Effector memory CD4-positive, alpha-beta T cell (primary cell): ENCODE results near the gene HPX.

ENCODE experiments used
- DNase-seq, 3 donors: peaks; one replicate each; pipeline ENCODE4 v3.0.0-alpha.2; 2020
- H3K27ac ChIP-seq: 2 replicates; pipeline ENCODE4 v1.7.0; 2013; ENCODE audit warnings: mild to moderate bottlenecking, low read length, moderate library complexity; ENCODE audit not compliant: insufficient read depth, poor library complexity, severe bottlenecking
- H3K27me3 ChIP-seq: replicated peaks from 2 replicates; pipeline ENCODE4 v1.7.0; 2013; ENCODE audit warnings: mild to moderate bottlenecking, low read length; ENCODE audit not compliant: insufficient read depth, control insufficient read depth, poor library complexity, severe bottlenecking
- H3K36me3 ChIP-seq: 2 replicates; pipeline ENCODE4 v1.7.0; 2013; ENCODE audit warnings: mild to moderate bottlenecking, low read length, moderate library complexity; ENCODE audit not compliant: control insufficient read depth, insufficient read depth
- H3K4me1 ChIP-seq: 2 replicates; pipeline ENCODE4 v1.7.0; 2013; ENCODE audit warnings: low read length, mild to moderate bottlenecking; ENCODE audit not compliant: control insufficient read depth, insufficient read depth, poor library complexity, severe bottlenecking
- H3K4me3 ChIP-seq: 2 replicates; pipeline ENCODE4 v1.7.0; 2013; ENCODE audit warnings: low read length, low read depth, mild to moderate bottlenecking; ENCODE audit not compliant: insufficient read depth, poor library complexity, severe bottlenecking
- H3K9me3 ChIP-seq: 2 replicates; pipeline ENCODE4 v1.7.0; 2013; ENCODE audit warnings: mild to moderate bottlenecking, low read length, moderate library complexity; ENCODE audit not compliant: control insufficient read depth

Gene HPX

DNA sequence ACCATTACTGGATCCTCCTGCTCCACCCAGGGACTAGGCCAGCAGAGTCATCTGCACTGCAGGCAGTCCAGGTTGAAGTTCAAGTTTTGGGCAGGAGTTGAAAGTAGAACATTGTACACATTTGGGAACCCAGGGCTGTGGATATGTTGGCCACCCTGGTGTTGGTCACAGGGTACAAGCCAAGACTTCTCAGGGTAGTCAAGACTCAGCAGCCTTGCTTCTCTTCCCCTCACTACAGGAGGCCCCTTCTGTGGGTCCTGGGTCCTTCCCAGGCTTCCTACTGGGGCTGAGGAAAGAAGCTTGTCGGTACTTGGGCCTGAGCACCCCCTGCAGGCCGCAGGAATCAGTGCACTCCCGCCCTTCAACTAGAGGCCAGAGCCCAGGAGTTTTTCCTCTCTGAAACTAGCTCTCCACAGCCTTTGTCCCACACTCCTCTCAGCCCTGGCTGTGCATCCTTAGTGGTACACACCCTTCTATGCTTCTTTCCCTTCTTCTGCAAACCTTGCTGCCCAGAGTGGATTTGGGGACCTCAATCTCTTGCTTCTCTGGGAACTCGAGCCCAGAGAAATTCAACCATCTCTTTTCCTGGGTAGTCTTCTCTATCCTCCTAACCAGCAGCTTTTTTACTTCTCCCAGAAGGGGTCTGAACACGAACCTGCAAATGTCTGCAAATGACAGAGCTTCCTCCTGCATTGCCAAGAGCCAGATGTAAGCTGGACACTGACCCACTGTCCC is 2.6 kb upstream of the HPX start:
- DNase-seq = peak; percentile 31 to 36 (median 33)
- Histone ChIP-seq H3K4me1 (peaks cover 7% of the 10 kb centered on the region), H3K27ac (no peak overlapping the region), H3K27me3 (no peaks in the 10 kb centered on the region), H3K36me3 (no peaks in the 10 kb centered on the region), H3K4me3 (no peak overlapping the region), H3K9me3 (no peaks in the 10 kb centered on the region)

DNA sequence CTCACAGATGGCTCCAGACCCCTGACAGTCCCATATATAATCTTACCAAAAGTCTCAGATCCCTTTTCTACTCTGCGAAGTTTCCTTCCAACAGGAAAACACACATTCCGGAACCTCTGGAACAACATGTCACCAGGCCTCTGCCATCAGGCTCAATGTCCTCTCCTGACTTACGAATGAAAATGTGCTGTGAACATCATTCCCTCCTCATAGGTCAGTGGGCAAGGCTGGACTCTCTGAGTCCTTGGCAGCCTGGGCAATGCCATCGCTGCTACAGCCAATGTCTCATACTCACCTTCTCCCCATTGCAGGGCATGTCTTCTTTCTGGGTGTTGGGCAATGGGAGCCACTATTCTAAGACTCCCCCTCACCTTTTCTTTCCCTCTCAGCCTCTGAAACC is 1.7 kb upstream of the HPX start:
- H3K4me1 ChIP-seq = peaks cover 16% of the 10 kb centered on the region
- no peak overlapping the region for H3K4me3 ChIP-seq
- H3K36me3 ChIP-seq = no peaks in the 10 kb centered on the region
- H3K27me3 ChIP-seq = no peaks in the 10 kb centered on the region
- no peak for DNase-seq
- no peaks in the 10 kb centered on the region for H3K9me3 ChIP-seq
- H3K27ac ChIP-seq = no peak overlapping the region

DNA sequence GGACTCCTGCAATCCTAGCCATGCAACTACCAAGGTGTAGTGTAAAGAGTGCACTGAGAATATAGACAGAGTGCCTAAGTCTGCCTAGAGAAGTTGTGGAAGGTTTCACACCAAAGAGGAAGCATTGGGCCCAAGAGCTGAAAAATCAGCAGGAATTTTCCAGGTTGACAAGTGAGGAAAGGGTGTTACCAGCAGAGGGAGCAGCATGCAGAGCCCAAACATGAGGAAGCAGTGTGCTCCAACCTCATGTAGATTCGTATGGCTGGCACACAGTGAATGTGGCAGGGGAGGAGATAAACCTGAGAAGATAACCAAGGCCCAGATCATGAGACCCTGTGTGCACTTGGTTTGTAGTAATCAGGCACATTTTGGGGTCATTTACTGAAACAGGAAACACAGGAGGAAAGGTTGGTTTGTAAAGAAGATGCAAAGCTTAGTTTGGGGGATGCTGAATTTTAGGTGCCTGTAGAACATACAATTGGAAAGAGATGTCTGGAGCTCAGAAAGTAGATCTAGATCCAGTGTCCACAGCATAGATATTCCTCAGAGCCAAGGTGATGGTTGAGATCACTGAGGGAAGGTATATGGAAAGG is 1.7 kb downstream of the HPX start:
- Histone ChIP-seq H3K36me3 (no peaks in the 10 kb centered on the region), H3K9me3 (no peaks in the 10 kb centered on the region), H3K27me3 (no peaks in the 10 kb centered on the region), H3K4me1 (peaks cover 16% of the 10 kb centered on the region), H3K27ac (no peak overlapping the region), H3K4me3 (no peak overlapping the region)
- DNase-seq = peak in 1 of 3 donors; percentile 12

DNA sequence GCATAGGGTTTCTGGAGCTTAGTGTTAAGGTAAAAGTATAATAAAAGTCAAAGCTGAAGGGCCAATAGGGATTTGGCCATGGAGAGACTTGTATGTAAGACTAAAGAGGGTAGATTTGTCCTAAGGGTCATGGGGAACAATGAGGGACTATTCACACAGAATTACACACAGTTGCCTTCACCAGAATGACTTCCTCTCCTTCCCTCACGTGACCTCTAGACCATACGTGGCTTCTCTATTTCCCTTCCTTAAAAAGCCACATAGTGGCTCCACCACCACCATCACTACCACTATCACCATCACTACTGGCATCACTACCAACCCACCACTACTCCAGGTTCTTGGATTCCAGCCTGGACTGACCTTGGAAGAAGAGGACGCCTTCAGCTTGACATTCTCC is 2.8 kb downstream of the HPX start:
- no peak overlapping the region for H3K4me3 ChIP-seq
- no peak for DNase-seq
- H3K27ac ChIP-seq = no peak overlapping the region

DNA sequence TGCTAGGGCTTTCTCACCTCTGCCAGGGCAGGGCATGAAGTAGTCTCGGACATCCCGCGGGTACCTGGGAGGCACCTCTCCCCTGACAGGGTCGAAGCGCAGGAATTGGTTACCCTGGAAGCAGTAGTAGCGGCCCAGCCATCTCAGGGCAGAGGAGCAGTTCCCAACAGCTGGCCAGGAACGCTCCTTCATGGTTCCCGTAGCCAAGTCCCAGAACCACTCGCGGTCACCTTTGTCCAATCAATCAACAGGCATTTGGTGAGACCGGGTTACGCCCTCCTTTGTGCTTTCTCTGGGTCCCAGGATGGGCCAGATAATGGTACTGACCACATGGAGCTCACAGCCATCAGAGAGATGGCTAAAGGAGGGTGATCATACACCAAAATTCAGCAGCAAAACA is 3.4 kb downstream of the HPX start:
- no peaks in the 10 kb centered on the region for H3K36me3 ChIP-seq
- no peaks in the 10 kb centered on the region for H3K9me3 ChIP-seq
- H3K27ac ChIP-seq = no peak overlapping the region
- H3K4me3 ChIP-seq = no peak overlapping the region
- no peaks in the 10 kb centered on the region for H3K27me3 ChIP-seq
- H3K4me1 ChIP-seq = peaks cover 16% of the 10 kb centered on the region
- DNase-seq = no peak

More for the DNA sequence above, 2.8 kb downstream of the HPX start:
- no peaks in the 10 kb centered on the region for H3K9me3 ChIP-seq
- no peaks in the 10 kb centered on the region for H3K27me3 ChIP-seq
- no peaks in the 10 kb centered on the region for H3K36me3 ChIP-seq
- H3K4me1 ChIP-seq = peaks cover 16% of the 10 kb centered on the region

DNA sequence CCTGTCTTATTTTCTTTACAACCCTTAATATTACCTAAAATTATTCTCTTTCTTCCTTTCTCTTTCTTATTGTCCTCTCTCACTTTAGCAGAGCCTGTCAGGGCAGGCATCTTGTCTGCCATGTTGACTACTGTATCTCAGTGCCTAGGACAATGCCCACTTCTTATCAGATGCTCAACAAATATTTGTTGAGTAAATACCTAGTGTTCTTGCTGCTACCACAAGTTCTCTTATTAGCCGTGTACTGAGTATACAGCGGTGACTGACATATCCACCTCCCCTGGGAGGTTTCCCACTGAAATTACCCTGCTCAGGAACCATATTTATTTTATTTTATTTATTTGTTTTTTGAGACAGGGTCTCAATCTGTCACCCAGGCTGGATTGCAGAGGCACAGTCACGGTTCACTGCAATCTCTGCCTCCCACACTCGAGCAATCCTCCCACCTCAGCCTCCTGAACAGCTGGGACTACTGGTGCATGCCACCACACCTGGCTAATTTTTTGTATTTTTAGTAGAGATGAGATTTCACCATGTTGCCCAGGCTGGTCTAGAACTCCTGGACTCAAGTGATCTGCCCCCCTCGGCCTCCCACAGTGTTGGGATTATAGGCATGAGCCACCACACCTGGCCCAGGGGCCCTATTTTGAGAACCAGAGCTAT is 6.7 kb downstream of the HPX start:
- no peaks in the 10 kb centered on the region for H3K36me3 ChIP-seq
- H3K27ac ChIP-seq = no peak overlapping the region
- H3K9me3 ChIP-seq = no peaks in the 10 kb centered on the region
- H3K27me3 ChIP-seq = no peaks in the 10 kb centered on the region
- no peak overlapping the region for H3K4me3 ChIP-seq
- peaks cover 16% of the 10 kb centered on the region for H3K4me1 ChIP-seq
- no peak for DNase-seq

DNA sequence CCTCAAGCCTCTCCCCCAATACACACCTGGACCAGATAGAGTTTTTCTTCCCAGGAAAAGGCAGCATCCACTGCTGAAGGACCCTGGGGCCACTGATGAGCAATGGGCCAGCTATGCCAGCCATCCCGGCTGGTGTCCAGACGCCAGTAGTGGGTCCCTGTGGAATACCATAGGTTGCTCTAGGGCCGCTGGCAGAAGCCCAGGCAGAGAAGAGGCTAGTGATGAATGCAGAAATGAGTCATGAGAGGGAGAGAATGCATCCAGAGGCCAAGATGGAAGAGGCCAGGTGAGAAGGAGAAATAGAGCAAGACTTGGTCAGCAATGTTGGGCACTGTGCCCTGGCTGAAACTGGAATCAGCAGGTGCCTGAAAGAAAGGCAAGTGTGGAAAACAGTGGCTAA is 8.9 kb downstream of the HPX start:
- H3K27me3 ChIP-seq = no peaks in the 10 kb centered on the region
- DNase-seq = no peak

DNA sequence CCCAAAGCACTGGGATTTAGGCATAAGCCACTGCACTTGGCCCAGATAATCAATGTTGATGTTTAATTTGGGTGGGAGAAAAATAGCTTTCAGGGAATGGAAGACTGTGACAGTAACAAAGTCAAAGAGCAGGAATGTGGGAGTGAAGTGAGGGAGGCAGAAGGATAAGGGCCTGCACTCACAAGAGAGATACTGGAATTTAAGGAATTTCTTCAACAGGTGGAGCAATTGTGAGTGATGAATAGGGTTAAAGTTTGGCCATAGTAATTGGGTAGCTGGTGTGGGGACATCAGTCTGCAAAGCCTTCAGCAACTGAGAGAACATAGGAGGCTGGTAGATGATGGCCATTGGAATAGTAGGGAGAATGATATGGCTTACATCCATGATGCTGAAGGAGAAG is 13.3 kb downstream of the HPX start:
- Histone ChIP-seq H3K9me3 (no peaks in the 10 kb centered on the region), H3K27me3 (no peaks in the 10 kb centered on the region), H3K4me3 (no peak overlapping the region), H3K4me1 (no peaks in the 10 kb centered on the region), H3K27ac (no peak overlapping the region), H3K36me3 (no peaks in the 10 kb centered on the region)
- no peak for DNase-seq

More for the DNA sequence above, 8.9 kb downstream of the HPX start:
- Histone ChIP-seq H3K36me3 (no peaks in the 10 kb centered on the region), H3K4me3 (no peak overlapping the region), H3K4me1 (no peaks in the 10 kb centered on the region), H3K27ac (no peak overlapping the region), H3K9me3 (no peaks in the 10 kb centered on the region)

DNA sequence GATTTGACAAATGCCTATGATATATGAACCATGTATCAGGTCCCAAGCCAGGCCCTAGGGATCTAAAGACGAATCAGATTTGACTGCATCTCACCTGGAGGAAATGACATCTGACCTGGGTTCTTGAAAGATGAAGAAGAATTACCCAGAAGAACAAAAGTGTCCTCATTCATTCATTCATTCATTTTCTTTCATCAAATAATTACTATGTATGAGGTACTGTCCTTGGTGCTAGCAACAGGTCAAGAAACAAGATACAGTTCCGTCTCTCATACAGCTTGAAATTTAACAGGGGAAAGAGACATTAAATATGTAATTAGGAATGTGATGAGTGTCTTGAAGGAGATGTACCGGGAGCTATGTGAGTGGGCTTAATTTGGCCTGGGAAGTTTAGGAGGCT is 20.1 kb downstream of the HPX start:
- no peaks in the 10 kb centered on the region for H3K36me3 ChIP-seq
- H3K9me3 ChIP-seq = no peaks in the 10 kb centered on the region
- DNase-seq = no peak
- H3K4me3 ChIP-seq = no peak overlapping the region
- H3K4me1 ChIP-seq = peaks cover 22% of the 10 kb centered on the region
- H3K27ac ChIP-seq = no peak overlapping the region
- H3K27me3 ChIP-seq = no peaks in the 10 kb centered on the region

DNA sequence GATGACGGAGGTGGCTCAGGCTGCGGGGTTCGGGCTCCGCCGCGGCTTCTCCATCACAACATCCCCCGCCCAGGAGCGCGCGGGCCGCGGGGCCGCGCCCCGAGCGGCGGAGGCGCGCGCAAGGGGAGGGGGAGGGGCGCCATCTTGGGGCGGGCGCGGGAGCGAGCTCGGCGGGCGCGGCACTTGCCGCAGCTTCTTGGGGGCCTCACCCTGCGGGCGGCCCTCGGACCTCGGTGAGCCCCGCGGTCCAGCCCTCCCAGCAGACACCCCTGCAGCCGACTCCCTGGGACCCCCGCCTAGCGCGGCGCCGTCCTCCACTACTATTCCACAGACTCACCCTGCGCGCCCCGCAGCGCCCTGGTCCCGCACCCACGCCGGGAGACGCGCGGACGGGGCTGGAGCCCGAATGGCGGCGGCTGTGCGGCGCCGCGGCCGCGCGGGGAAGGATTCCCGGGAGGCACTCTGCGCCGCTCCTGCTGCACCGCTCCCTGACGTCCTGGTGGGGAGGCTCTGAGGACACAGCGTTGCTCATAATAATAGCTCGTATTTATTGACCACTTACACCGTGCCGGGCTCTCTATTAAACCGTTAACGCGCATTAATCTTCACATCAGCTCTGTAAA is 21.7 kb downstream of the HPX start, which contains the start of gene APBB1:
TSS of gene APBB1 (minus strand) at position 86 of the 623 bp plus-strand sequence. CDS start 7,747 bp downstream, outside the sequence.
- H3K4me1 ChIP-seq = peaks cover 36% of the 10 kb centered on the region
- DNase-seq = peak; percentile 55 to 61 (median 59)
- peak within 1 kb of the TSS; percentile 80 for H3K27ac ChIP-seq
- no peaks in the 10 kb centered on the region for H3K9me3 ChIP-seq
- H3K36me3 ChIP-seq = no peaks in the 10 kb centered on the region
- peak within 1 kb of the TSS; percentile 96 for H3K4me3 ChIP-seq
- no peaks in the 10 kb centered on the region for H3K27me3 ChIP-seq
